HFF-Myc (cell line): Measurements from ENCODE around the gene GALR3.
A peak's percentile ranks its signal among the peaks of the same experiment; 100 is the strongest.
"Not testable (repeated sequence)": the region's sequence is repeated elsewhere in the genome, so short reads cannot be mapped to it uniquely, and the experiment has no call there.

Experiments used
- DNase-seq: peaks from one replicate; pipeline ENCODE4 v3.0.0-alpha.2; 2011; ENCODE audit warnings: low read depth; ENCODE audit errors: extremely low read depth
- H3K4me3 ChIP-seq: replicated peaks from 2 replicates; pipeline ENCODE4 v1.5.1; 2011; ENCODE audit warnings: low read depth, mild to moderate bottlenecking, control low read depth, low read length
- TF ChIP-seq, protein P1 (sequence below): IDR thresholded peaks from 2 replicates; pipeline ENCODE4 v1.5.1; 2012; ENCODE audit warnings: mild to moderate bottlenecking, low read depth, low read length, control low read depth; ENCODE audit errors: missing control alignments

GALR3 gene

DNA sequence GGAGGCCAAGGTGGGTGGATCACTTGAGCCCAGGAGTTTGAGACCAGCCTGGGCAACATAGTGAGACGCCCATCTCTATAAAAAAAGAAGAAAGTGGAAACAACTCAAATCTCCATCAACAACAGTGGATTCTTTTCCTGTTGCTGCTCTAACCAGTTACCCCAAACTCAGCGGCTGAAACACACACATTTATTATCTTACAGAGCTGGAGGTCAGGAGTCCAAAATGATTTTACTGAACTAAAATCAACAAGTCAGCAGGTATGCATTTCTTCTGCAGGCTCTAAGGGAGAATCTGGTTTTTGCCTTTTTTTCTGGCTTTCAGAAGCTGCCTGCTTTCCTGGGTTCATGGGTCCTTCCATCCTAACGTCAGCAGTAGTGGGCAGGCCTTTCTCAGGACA lies 27.1 kb upstream of the GALR3 start:
- no peak for DNase-seq
- TF ChIP-seq, protein P1, sequence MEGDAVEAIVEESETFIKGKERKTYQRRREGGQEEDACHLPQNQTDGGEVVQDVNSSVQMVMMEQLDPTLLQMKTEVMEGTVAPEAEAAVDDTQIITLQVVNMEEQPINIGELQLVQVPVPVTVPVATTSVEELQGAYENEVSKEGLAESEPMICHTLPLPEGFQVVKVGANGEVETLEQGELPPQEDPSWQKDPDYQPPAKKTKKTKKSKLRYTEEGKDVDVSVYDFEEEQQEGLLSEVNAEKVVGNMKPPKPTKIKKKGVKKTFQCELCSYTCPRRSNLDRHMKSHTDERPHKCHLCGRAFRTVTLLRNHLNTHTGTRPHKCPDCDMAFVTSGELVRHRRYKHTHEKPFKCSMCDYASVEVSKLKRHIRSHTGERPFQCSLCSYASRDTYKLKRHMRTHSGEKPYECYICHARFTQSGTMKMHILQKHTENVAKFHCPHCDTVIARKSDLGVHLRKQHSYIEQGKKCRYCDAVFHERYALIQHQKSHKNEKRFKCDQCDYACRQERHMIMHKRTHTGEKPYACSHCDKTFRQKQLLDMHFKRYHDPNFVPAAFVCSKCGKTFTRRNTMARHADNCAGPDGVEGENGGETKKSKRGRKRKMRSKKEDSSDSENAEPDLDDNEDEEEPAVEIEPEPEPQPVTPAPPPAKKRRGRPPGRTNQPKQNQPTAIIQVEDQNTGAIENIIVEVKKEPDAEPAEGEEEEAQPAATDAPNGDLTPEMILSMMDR, result no peak

GRCh38 chr22:37797259-37797658 lies 25.9 kb upstream of the GALR3 start:
- DNase-seq, H3K4me3 ChIP-seq: not testable (repeated sequence)

More for the DNA sequence above, 27.1 kb upstream of the GALR3 start:
- H3K4me3 ChIP-seq, result no peak overlapping the region

GRCh38 chr22:37797874-37798500 lies 25.2 kb upstream of the GALR3 start:
- no peak overlapping the region for H3K4me3 ChIP-seq
- TF ChIP-seq, protein P1, result no peak
- no peak for DNase-seq

DNA sequence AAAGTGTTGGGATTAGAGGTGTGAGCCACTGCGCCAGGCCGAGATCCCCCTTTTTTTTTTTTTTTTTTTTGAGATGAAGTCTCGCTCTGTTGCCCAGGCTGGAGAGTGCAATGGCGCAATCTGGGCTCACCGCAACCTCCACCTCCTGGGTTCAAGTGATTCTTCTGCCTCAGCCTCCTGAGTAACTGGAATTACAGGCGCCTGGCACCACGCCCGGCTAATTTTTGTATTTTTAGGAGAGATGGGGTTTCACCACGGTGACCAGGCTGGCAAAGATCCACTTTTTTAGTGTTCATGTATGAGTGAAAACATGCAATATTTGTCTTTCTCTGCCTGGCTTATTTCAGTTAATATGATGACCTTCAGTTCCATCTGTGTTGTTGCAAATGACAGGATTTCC lies 23.2 kb upstream of the GALR3 start:
- not testable (repeated sequence) for DNase-seq, H3K4me3 ChIP-seq

DNA sequence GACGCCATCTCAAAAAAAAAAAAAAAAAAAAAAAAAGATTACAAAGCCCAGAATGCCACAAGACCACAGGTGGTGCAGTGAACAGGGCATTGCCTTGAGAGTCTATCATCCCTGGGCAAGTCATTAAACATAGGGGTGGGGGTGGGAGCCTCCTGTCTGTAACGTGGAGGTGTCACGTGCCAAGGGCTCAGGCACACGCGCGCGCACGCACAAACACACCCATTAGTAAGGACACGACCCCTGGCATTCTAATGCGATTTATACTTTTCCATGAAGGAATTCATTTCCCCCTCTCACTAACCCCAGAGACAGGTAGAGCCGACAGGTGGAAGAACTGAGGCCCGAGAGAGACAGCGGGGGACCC lies 21.3 kb upstream of the GALR3 start:
- TF ChIP-seq, protein P1, result no peak
- no peak for DNase-seq
- peak overlapping the region; percentile 49 for H3K4me3 ChIP-seq

- H3K4me3 ChIP-seq, result peak overlapping the region; percentile 49
- DNase-seq, result no peak
- TF ChIP-seq, protein P1, result no peak
These were observed 20.6 kb upstream of the GALR3 start for GRCh38 chr22:37802310-37803194.

DNA sequence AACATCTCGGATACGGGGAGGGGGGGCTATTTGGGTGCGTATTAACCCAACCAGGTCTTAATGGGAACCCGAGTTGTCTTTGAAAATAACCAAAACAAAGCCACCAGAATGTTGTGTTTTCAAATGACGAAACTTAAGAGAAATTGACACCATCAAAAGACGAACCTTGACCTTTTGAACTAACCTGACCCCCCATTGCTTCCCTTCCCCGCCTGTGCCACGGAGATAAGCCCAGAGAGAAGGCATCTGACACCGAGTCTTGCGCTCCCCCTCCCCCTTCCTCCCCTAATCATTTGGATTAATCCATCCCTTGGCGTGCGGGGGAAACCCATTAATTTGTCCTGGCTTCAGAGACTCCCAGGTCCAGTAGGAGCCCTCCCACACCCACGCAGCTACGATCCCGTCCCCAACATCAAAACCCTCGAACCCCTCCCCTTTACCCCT lies 20.0 kb upstream of the GALR3 start:
- no peak for DNase-seq
- H3K4me3 ChIP-seq, result 0 out of 2 replicates have a peak overlapping the region, but pooled peaks have one; percentile 49
- TF ChIP-seq, protein P1, result no peak
